HCEC 1CT (cell line): ENCODE measurements around the gene COA8.

Experiments used
- DNase-seq: peaks from one replicate; pipeline ENCODE4 v3.0.0-alpha.2; 2017

Gene COA8

DNA sequence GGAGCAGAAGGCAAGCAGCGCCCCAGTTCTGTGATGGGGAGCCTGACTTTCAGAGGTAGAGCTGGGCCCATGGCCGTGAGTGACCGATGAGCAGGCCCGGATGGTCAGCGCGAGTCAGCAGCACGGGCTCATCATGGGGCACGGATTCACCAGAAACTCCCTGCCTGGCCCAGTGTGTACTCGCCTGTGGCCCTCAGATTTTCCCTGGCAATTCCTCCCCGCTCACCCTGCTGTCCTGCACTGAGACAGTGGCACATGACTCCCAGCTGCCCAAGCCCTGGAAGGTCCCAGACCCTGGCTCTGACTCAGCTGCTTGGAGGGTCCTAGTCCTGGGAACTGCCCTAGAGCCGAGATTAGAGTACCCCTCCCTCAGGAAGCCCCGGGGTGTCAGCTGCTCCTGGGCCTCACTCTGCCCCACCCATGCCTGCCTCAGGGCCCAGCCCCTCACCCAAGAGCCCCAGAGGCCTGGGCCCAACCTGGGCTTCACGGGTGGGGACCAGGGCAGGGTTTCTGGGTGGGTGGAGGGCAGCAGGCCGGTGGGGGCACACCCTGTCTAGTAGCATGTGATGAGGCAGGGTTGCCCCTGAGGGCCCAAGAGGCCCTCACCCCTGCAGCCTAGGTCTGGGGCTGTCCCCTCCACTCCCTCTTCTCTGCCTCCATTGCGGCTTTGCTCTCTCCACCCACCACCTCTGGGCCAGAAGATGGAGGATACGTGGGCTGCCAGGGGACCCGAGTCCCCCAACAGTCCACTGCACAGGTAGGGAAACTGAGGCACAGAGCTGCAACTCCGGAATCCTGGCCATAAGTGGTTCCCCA, 25.4 kb upstream of the COA8 start:
- DNase-seq = peak; percentile 45

DNA sequence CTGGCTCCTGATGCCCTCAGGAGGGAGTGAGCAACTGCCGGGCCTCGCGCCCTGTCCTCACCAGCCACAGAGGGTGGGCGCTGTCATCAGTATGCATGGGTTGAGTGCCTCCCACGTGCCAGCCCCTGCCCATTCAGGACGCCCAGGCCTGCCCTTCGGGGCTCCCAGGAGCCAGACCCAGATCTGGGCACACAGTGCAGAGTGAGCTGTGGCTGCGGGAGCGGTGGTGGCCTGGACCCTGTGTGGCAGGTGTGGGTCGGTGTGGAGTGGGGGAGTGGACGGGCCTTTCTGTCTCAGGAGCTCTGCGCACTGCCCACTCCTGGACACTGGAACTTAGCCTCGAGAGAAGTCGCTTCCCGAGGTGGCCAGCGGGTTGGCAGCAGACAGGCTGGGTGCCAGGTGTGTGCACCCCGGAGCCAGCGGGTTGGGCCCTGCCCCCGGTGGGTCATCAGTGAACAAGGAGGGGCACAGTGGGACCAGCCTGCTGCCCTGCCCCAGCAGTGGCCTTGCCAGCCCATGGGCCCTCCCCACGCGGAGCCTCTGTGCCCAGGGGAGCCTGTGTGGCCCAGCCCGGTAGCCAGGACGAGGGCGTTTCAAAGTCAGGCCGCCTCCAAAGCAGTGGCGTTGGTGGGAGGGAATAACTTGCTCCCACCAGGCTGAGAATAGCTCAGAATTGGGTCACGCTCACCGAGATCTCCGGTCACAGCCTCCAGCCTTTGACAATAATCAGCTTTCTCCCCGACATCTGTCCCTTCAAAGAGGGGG, 24.3 kb upstream of the COA8 start:
- no peak for DNase-seq

DNA sequence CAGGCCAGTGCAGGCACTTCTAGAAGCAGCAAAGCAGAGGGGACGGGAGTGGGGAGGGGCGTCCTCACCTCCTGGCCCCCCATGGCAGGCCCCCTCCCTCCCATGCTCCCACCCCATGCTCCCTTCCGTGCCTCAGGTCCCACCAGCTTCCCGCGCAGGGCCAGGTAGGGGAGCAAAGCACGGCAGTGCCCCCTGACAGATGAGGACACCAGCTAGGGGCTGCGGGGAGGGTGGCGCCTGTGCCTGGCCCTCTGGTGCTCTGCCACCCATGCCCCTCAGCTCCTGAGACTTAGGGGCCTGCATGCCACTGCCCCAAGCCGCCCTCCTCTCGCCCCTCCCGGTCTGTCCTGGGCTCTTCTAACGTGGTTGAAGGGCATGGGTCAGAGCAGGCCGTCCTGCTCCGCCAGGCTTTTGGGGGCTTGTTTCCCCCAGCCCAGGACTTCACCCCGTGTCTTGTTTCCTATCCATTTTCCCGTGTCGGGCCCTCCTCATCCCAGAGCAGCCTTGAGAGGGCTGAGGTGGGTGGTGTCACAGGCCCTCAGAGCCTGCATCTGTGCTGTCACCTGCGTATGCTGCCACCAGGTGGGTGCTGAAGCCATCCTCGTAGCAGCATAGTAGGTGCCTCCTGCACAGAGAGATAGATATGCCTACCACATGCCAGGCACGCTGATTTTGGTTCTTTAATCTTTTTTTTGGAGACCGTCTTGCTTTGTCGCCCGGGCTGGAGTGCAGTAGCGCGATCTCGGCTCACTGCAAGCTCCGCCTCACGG, 23.5 kb upstream of the COA8 start:
- DNase-seq = no peak

DNA sequence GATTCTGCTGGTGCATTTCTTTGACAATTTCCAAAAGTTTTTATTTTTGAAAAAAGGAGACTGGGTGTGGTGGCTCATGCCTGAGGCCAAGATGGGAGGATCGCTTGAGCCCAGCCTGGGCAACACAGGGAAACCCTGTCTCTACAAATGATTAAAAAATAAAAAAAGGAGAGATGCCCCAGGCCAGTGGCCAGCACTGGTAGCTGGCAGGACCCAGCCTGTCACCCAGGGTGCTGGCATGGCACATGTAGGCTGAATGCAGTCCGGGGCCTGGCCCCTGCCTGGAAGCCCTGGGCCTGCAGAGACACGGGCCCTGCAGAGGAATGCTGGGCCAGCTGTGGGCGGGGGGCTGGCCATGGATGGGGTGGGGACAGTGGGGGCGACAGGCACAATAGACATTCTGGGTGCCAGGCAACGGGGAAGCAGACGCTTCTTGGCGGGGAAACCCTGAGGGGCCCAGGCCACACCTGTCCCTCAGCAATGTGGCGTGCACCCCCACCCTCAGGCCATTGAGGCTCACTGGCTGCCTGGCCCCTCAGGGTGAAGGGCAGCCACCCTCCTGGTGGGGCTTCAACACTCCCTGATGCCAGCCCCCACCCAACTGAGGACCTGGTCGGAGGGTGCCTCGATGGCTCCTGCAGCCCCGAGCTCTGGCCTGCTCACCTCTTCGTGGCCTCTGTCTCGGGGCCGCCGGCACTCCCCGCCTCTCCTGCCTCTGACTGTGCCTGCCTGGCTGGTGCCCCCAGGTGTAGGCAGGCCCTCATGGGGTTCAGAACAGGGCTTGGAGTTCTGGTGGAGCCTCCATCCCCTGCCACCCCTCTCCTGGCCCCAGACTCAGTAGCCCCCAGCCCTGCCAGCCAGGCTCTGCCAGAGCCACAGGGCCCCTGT, 21.7 kb upstream of the COA8 start:
- no peak for DNase-seq

DNA sequence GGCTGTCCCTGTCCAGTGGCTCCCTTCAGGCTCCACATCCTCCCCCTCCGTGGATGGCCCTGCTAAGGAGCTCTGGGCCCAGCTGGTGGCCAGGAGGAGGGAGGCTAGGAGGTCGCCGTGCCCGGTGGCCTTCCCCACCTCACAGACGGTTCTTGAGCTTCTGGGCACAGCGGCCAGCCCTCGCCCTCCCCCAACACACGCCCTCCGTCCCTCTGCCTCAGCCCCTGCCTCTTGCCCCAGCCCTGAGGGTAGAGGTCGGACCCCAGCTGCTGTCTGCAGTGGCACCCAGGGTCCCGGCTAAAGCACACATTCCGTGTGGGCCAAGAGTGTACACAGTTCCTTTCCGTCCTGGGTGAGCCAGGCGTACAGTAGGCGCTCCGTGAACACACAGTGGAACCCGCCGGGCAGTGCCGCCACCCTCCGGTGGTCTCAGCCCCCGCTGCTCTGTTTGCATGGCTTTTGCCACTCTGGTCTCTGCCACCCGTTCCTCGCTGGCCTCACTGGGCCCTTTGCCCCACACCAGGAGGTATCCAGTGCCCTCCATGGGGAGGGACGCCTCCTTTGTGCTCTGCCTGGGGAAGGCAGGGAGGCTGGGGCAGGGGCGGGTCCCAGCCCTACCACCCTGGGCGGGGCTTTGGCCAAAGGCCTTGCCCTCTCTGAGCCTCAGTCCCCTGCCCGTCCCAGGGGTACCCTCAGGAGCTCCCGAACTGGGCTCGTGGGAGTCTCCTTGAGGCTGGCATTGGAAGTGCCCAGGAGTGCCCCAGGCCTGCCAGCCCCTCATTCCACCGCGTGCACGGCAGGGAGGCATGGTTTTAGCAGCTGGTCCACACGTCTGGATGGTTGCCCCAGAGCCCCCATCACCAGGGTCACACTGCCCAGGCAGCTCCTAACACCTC, 20.8 kb upstream of the COA8 start:
- DNase-seq = no peak

DNA sequence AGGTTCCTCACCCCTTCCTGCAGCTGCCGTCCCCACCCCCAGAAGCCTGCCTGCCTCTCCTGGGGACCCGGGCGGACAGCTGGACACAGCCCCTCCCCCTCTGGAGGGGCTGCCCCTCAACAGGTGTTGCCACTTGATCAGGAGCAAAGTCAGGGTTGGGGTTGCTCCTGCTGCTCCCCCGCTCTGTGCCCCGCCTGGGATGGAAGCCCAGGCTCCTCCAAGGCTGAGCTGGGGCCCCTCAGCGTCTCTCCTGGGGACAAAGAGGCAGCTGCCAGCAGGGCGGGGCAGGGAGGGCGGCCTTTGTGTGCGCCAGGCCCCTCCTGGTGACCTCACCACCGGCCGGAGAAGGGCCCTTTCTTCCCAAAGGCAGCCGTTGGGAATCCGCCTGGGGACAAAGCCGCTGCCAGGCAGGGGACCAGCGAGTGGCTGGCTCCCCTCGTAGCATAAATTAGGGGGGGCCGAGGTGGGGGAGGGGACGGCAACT, 20.1 kb upstream of the COA8 start:
- no peak for DNase-seq

DNA sequence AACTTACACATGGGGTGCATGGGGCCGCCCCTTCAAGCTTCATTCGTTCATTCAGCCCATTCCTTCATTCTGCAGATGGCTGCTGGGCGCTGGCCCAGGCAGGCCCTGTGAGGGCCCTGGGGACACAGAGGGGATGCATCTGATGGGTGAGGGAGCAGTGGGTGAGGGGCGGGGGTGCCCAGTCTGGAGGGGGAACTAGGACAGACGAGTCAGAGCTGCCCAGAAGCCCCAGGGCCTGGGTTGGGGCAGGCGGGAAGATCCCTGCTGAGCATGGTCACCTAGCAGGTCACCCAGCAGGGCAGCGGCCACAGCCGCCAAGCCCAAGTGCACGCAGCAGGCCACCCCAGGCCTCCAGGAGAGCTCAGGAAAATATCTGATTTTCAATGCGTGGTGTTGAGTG, 19.6 kb upstream of the COA8 start:
- DNase-seq = no peak

DNA sequence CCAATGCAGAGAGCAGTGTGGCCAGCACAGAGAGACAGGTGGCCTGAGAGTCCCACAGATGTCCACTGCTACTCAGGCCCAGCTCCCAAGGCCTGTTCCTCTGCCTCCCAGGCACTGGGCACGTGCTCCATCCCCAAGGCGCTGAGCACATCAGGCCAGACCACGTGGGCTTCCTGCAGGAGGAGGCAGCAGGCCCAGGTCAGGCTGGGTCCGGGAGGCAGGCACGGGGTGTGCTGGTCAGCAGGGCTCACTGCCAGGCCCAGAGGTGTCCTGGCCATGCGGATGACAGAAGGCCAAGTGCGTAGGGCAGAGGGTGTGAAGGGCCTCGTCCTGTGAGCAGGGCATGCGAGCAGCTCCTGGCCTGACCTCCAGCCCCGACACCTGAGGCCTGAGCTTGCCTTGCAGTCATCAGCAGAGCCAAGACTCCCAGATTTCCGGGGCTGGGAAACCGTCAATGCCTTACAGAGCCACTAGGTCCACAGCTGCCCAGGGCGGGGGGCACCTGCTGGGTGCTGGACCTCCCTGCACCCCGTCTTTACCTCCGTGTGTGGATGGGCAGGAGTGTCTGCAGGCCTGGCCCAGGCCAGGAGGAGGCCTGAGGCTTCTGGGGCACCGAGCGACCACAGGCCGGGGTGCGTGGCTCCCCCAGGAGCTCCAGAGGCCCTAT, 18.9 kb upstream of the COA8 start:
- no peak for DNase-seq

DNA sequence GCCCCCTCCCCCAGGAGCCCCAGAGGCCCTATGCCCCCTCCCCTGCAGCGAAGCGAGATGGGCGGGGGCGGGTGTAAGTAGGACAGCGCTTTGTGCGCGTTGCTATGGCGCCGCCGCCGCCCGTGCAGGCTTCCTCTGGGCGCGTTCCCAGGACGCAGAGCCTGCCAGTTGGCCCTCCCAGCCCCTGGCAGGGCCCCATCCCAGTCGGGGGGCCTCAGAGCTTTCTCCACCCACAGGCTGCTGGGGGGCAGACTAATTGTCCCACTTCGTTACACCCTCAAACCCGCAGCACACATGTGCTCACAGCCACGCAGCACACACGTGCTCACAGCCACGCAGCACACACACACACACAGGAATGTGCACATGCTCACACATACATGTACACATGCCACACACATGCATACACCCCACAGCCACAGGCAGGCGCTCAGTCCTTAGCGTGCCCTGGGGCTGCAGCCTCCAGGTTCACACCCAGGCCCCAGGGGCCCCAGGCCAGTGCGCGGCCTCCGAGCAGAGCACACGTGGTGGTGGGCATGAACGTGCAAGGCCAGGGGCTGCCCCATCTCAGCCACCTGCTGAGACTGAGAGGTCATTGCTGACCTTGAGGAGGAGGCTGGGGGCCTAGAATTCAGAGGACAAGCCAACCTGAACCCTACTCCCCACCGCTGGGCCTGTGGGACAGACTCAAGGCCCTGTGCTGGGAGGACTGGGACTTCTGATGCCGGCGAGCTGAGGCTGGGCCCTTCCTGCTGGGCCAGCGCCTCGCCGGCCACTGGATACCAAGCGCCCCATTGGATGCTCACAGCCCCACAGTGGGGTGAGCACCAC, 18.2 kb upstream of the COA8 start:
- no peak for DNase-seq

DNA sequence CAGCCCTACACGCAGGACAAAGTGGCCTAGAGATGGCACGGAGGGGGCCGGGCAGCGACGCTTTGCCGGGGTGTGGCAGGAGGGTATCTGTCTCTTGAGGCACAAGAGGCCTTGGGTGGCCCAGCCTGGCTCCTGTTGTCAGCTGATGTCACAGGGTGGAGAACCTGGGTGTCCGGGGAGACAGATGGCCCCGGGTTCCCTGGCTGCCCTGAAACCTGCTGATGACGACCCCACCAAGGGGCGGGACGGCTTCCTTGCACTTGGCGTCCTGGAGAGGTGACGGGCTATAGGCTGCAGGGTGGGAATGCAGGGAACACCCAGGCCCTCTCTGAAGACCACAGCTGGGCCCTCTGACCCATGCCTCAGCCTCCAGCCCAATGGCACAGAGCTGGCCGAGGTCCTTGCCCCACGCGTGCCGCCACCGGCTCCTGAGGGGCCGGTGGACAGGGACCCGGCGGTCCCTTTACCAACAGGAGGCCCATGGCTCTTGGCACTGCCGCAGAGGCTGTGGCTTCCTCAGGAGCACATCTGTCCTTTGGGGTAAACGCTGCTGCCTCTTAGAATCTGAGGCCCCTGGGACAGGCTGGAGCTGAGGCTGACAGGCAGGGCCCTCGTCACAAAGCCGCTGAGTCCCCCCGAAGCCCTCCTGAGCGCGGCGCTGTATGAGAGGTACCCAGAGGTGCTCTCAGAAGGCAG, 17.4 kb upstream of the COA8 start:
- no peak for DNase-seq

DNA sequence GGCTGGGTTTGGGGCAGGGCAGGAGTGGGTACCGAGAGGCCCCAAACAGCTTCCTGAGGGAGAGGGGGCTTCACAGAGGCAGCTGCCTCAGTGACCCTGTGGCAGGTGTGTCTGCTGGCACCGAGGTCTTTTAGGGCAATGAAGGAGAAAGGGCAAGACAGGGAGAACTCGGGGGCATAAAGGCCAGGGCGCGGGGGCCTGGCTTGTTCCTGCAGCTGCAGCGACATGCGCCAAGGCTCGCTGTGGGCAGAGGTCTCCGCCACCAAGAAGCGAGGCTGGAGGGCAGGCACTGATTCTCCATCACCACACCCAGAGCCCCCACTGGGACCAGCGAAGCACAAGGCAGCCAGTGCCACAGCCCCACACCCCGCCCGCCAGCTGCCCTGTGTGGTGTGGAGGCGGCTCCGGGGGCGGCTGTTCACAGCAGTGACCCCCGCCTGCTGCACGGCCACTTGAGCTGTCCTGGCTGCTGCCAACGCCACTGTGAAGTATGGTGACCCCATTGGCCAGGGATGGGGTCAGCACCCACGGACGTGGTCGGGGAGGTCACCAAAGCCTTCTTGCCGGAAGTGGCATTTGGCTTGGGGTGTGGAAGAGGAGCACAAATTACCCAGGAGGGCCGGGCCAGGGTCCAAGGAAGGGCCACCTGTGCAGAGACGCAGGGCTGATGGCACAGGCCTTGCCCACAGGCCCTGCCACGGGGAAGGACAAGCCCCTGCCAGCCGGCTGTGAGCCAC, 16.7 kb upstream of the COA8 start:
- no peak for DNase-seq

DNA sequence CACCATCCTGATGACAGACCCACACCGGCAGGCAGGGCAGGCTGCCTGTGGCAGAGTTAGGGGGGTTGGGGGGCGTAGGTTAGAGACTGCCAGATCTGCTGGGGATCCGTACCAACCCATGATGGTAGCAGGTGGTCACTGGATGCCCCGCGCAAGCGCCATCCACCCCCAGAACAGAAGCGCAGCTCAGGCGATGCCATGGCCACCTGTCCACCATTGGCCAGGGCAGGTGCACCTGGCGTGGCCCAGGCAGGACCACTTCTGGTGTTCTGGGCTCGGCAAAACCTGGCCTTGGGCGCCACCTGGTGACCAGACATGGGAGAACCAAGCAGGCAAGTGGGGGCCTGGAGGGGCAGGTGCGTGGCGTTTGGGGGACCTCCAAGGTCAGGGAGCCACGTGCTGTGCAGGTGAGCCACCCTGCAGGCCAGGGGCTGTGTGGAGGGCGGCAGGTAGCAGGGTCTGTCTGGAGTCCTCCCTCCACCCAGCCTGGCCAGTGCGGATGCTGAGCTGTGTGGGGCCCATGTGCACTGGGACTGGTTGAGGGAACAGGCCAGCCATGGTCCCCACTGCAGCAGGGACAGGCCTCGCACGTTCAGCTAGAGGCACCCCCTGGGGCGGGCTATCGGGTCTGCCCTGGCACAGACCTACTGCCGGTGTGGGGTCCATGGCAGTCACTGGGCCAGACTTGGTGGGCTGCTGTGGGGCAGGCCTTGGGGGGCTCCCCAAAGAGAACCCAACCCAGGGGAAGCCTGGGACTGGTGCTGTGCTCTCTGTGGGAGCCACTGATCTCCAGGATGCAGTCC, 15.9 kb upstream of the COA8 start:
- peak; percentile 27 for DNase-seq

DNA sequence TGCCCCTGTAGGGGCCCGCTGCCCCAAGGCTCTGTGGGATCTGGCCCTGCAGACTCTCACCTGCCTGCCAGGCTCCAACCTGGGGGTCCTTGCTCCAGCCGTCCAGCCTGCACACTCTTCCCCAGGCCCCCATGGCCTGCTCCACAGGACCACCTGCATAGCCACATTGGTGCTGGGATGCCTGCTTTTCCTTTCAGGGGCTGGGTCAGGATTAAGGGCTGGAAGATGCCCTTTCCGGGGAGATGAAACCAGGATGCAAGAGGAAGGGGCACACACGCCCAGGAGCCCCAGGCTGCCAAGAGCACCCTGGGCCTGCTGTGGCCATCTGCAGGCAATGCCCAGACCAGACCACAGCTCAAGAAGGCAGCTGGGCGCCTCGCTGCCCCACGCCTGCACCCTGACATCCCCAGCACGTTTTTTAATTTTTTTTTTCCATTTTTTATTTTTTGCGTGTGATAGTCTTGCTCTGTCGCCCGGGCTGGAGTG, 15.3 kb upstream of the COA8 start:
- no peak for DNase-seq

DNA sequence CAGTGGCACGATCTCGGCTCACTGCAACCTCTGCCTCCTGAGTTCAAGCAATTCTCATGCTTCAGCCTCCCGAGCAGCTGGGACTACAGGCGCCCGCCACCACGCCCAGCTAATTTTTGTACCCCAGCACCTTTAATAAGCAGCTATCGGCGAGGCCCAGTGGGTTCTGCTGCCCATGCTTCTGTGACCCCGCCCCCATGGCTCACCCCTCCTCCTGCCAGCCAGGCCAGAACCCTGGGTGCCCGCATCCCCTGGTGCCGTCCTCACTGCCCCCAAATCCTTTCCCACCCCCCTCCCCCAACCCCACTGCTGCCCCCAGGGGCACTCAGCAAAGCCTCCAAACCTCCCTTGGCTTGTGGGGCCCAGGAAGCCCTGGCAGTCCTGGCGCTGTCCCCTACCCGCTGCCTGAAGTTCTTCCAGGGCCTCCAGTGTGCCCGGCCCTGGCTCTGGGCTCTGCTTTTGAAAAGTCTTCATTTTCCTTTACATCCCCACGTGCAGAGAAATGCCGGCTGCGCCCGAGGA, 14.8 kb upstream of the COA8 start:
- no peak for DNase-seq

DNA sequence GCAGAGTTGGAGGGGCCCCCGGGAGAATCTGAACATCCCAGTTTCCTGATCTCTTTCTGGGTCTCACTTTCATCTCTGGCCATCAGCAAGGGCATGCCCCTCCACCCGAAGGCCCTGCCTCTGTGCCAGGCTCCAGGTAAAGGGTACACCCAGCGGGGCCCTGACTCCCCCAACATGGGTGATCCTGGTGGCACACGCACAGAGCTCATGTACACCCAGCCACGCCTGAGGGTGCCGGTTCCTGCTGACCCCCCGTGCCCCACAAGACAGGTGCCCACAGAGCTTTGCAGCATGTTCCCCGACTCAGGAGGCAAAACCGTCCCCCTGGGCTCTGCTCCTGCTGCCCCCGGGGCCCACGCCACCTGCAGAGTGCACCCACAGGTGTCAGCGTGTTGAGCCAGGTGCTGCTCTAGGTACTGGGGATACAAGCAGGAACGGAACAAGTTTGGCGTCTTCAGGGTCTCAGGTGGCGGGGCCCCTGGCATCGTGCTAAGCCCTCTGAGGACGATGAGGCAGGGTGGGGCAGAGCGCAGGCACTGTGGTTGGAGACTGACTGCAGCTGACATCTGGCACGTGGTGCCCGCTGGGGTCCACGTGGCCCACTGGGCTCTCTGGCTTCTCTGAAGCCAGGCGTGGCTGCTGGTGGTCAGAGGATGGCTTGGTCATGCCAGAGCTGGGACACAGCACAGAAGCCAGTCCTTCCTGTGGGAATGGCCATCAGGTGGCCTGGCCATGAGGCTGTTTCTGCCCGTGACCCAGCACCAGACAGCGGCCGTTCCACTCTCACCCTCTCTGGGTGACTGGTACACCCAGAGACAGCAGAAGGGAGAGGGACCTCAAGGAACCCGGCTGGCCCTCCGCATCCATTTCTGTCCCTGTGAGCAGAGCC, 14.1 kb upstream of the COA8 start:
- no peak for DNase-seq
